Ureter (tissue), 1 donor: Measurements from ENCODE around the gene ANXA11. TPM values are rescaled to one million over a fixed set of nuclear protein-coding genes. Genes with fewer than 3 reads are reported as not detected.
"Not testable (repeated sequence)": the region's sequence is repeated elsewhere in the genome, so short reads cannot be mapped to it uniquely, and the experiment has no call there.

Source experiments
- DNase-seq: peaks from one replicate; pipeline ENCODE4 v3.0.0-alpha.2; 2020; ENCODE audit warnings: low spot score
- total RNA-seq: library from RNA; stranded (reverse); gene quantifications from one replicate; pipeline ENCODE4 v1.2.4, GENCODE V29; 2023
- donor health status: DM: yes; HTN: yes; CAD: no.

Gene ANXA11
- 372 TPM for total RNA-seq

DNA sequence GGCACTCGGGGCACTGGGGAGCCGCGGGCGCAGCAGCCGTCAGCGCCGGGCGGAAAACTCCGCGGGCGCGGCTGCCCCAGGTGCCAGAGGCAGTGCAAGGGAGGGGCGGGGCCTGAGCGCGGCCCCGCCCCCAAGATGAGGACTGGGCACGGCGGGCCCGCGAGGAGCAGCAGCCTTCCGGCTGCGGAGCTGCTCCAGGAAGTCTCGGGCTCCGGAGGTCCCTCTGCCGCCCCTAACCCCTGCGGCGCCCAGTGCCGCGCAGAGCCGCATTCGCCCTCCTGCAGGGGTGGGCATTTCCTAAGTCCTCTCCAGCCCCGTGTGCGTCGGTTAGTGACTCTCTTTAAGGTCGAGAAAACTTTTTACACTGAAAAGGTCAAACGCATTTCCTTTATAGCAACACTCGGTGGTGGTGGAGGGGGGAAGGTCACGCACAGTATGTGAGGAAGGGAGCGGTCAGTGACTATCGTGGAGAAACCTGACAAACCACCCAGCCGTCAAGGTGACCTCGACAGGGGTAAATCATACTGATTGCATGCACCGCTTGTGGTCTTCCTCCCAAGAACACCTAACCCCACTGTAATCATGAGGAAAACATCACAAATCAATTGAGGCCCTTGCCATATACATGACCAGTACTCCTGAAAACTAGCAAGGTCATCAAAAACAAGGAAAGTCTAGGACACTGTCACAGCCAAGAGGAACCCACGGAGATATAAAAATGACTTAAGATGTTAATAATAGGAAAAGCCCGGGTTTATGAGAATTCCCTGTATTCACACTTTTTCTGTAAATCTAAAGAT, at the start of gene ANXA11:
TSS of gene ANXA11 (minus strand) at position 61 of the 800 bp plus-strand sequence. CDS start 32,676 bp downstream, outside the sequence.
- DNase-seq, result peak; percentile 88

DNA sequence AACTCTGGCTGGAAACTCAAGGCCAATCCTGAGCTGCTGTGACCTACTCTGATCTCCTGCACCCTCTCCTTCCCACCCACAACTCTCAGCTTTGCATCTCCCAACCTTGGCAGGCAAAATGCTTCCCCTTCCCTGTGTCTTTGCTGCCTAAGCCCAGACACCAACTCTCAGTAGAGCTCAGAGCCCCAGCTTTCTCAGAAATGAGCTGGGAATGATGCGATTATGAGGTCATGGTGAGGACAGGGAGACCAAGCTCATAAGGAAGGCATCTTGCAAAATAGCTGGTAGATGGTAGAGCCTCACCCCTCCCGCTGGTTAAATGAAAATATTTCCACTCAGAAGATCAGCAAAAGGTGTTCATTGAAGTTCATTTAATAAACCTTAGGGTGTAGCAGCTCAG, 49.4 kb upstream of the ANXA11 start:
- DNase-seq, result not testable (repeated sequence)

DNA sequence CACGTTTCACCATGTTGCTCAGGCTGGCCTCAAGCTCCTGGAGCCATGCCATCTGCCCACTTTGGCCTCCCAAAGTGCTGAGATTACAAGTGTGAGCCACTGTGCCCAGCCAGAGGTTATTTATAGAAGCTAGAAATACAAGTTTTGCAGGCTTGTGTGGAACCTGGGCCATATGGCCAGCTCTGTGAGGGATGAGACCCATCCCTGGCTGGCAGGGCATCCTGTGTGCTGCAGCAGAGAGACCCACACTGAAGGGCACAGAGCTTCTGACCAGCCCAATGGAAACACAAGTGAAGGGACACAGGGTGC, 48.6 kb upstream of the ANXA11 start:
- not testable (repeated sequence) for DNase-seq

DNA sequence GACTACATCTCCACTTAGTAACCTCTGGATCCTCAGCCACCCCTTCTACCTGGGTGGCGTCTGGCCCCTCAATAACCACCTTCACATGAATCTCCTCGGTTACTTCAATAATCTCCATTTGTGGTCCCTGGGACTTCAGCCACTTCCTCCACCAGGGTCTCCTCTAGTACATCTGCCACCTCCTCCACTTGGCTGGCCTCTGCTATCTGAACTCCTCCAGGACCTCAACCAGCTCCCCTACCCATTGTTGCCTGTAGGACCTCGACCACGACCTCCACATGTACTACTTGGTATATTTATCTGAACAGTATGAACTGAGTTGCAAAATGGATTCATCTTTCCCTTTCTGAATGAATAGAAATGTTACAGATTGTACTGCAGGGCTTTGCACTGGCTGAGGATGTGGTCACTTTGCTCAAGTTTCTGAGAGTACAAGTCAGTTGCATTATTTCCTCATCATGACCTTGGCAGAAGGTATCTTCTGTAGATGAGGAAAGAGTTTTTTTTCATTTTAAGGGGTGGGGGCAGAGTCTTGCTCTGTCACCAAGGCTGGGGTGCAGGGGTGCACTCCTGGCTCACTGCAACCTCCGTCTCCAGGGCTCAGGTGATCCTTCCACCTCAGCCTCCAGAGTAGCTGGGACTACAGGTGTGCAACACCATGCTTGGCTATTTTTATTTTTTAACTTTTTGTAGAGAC, 48.1 kb upstream of the ANXA11 start:
- no peak for DNase-seq

DNA sequence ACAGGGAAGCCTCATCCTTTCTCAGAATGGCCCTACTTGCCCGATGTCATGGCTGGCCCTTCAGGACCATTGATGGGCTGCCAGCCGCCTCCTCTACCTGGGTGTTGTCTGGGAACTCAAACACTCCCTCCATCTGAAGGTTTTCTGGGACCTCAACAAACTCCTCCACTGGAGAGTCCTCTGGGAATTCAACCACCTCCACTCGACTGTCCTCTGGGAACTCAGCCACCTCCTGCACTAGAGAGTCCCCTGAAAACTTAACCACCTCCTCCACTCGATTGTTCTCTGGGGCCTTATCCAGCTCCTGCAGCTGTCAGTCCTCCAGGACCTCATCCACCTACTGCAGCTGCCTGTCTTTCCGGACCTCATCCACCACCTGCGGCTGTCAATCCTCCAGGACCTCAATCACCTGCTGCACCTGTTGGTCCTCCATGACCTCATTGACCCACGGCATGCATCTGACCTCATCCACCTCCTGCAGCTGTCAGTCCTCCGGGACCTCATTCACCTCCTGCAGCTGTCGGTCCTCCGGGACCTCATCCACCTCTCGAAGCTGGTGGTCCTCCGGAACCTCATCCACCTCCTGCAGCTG, 47.1 kb upstream of the ANXA11 start:
- DNase-seq, result no peak

DNA sequence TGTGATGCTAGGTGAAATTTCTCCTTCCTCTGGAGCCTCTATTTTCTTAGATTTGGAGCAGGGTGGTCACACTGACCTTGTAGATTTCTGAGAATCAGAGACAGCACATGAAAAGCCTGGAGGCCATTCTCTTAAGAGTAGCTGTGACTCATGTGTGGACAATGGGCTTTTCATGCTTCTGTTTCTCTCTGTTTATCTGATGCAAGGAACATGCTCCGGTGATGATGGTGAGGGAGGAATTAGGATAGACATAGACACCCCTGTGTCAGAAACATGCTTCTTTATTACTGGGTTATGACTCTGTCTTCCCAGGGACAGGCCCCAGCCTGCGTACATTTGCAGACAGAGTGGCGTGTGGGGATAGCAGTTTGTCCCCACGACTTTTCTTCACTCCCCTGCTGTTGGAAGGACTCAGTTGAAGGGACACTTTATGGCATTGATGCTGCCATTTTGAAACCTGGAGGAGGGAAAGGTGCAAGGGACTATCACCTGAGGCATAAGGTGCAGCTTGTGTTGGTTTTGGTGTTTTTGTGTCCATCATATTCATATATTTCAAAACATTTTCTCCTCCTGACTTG, 46.5 kb upstream of the ANXA11 start:
- DNase-seq, result not testable (repeated sequence)

DNA sequence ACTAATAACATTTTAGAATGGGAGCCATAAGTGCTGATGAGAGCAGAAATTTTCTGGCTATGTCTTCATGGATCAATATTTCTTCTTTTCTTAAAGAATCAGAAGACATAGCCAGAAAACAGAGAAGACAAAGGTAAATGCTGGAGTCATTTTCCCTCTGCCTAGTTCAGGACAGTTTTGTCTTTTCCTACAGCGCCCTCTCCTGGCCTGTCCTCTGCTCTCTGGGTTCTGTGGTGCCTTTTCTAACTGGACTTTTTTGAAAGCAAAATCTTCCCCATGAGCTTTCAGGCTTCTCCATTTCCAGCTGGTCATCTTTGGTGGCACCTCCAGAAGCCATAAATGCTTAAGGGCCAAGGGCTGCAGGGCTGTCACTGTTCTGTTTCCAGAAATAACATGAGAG, 45.1 kb upstream of the ANXA11 start:
- not testable (repeated sequence) for DNase-seq

DNA sequence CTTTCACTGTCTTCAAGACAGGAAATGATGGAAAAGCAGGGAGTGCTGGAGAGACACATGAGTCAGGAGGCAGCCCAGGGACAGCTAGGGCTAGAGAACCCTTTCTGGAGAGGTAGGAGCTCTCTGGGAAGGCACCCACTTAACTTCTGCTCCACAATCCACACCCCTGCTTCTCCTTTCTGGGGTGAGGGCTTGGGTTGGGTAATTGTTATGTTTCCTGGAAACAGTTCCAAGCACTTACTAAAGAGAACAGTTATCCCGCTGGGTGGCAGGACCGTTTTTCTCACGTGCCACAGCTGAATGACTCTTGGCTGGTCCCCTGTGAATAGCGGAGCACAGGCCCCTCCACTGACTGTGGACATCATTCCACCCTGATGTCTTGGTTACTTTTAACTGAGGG, 44.6 kb upstream of the ANXA11 start:
- DNase-seq, result not testable (repeated sequence)

DNA sequence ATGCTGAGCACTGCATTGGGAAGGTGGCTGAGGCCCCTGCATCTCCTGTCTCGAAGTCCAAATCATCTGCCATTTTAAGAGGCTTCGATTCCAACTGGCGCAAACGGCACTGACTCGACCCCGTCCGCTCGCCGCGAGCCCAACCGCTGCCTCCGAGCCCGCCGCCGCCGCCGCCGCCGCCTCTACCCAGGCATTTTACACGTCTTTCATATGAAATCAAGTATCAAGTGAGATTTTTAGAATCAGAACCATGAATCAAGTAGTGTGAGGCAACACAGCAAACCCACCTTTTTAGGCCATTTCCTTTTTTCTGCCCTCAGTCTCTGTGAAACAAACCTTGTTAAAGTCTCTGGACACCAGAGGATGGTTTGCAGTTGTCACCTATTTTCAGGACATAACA, 42.3 kb upstream of the ANXA11 start:
- not testable (repeated sequence) for DNase-seq

DNA sequence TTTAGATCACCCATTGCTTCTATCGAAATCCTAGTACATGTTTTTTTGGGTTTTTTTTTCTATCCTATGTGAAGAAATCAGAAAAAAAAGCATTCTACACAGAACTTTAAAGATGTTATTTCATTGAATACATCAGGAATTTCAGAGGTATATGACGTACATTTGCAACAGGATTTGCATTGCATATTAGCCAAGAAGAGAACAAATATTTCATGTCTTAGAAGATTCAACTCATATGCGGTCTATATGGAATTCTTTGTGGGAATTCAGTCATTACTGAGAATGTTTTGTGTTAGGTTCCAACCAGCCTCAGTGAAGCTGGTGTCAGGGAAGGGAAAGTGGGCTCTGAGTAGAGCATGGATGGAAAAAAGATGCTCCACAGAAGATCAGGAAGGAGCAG, 39.0 kb upstream of the ANXA11 start:
- DNase-seq, result not testable (repeated sequence)

DNA sequence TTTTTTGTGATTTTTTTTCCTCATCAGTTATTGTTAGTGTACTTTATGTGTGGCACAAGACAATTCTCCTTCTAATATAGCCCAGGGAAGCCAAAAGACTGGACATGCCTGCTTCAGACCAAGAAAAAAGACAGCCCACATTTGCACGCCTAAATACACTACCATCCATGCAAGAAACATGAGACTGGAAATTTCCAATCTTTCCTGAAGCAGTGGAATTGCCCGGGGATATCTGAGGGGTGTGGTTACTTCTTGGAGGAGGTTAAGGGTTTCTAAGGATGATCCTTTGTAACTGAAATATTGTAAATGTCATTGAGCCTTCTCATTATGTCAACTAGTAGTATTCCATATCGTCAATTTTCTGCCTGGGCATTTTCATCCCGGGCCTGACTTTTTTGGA, 37.0 kb upstream of the ANXA11 start:
- DNase-seq, result not testable (repeated sequence)

DNA sequence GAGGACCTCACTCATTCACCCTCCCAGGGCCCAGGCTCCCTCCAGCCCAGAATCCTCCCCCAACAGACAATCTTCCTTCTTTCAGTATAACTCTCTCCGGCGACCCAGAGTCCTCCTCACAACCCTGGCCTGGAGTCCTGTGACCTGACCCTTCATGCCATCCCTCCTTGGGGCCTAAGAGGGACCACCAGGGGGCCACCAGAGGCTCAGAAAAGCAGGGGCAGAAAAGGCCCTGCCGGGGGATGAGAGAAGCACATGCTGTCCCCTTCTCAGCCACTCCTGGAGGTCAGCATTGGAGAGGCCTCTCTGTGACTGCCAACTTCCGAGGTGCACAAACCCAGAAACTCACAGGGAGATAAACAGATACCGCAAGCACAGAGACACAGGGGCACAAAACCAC, 31.1 kb upstream of the ANXA11 start:
- DNase-seq, result not testable (repeated sequence)

DNA sequence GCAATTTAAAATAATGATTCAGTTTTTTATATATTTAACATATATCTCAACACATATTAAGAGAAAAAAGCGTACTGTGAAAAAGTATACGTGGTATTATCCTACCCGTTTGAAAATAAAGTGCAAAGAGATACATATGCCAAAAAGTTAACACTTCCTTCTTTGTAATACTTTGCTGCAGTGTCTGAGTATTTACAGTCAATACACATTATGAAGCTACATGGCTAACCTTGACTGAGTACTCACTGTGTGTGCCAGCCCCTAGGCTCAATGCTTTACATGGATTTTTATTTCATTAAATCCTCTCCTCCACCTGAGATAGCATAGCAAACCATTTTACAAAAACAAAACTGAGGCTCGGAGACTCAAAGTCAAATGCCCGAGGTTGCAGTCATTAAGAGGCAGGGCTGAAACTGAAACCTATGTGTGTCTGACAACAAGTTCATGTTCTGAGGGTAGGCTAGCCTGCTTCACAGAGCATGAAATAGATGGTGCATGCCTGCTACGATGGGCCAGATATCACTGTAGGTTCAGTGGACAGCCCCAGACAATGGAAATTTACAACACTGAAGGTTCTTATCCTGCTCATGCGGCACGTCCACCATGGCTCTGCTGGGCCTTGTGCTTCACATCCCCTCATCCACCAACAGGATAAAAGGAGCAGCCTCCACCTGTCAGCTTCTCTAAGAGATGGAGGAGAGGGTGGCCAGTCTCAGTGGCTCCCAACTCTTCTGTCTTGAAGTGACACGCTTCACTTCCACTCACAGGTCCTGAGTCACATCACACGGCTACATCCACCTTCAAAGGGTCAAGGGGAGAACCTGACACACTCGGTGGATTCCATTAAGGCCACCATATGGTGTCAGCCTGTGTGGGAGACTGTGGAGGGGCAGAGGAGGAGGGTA, 29.2 kb upstream of the ANXA11 start:
- not testable (repeated sequence) for DNase-seq

DNA sequence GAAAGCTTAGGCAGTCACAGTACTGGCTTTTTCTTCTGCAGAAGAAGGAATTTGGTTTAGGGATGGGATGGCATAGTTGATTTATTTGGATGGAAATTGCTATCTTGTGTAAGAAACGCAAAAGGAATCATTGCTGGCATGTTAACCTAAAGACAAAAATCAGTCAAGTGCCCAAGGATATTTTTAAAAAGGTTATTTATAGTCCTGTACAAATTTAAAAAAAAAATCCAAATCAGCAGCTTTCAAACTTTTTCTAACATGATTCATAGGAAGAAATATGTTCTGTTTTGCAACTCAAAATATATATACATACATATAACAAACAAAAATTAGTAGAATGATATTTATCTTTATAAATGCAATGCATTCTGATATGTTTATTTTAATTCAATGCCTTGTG, 28.5 kb upstream of the ANXA11 start:
- not testable (repeated sequence) for DNase-seq

DNA sequence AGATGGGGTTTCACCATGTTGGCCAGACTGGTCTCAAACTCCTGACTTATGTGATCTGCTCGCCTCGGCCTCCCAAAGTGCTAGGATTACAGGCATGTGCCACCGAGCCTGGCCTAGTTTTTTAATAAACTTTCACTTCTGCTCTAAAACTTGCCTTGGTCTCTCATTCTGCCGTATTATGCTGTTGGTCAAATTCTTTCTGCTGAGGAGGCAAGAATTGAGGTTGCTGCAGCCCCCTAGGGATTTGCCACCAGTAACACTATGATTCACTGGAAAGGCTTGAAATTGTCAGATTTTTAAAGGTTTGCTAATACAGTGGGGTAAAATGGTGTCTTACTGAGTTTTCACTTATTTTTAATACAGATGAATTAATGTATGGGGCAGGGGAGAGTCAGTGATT, 21.4 kb upstream of the ANXA11 start:
- DNase-seq, result not testable (repeated sequence)

DNA sequence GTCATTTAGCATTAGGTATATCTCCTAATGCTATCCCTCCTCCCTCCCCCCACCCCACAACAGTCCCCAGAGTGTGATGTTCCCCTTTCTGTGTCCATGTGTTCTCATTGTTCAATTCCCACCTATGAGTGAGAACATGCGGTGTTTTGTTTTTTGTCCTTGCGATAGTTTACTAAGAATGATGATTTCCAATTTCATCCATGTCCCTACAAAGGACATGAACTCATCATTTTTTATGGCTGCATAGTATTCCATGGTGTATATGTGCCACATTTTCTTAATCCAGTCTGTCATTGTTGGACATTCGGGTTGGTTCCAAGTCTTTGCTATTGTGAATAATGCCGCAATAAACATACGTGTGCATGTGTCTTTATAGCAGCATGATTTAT, 17.7 kb upstream of the ANXA11 start:
- not testable (repeated sequence) for DNase-seq

DNA sequence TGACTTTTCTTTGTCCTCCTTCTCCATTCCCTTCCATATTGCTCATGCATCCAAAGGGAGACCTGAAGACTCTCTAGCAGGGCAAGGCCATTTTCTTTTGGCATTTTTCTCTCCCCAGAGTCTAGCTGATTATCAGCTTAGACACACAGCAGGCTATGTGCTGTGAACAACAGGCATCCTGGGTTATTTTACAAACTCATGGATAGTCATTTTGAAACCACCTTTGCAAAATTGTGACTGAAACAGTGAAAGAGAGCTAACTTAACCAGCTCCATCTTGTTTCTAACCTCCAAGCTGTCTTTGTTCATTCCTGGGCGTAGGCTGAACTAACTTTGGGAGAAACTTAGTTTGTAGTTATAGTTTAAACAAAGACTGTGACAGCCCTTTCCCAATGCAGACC, 13.5 kb upstream of the ANXA11 start:
- not testable (repeated sequence) for DNase-seq

DNA sequence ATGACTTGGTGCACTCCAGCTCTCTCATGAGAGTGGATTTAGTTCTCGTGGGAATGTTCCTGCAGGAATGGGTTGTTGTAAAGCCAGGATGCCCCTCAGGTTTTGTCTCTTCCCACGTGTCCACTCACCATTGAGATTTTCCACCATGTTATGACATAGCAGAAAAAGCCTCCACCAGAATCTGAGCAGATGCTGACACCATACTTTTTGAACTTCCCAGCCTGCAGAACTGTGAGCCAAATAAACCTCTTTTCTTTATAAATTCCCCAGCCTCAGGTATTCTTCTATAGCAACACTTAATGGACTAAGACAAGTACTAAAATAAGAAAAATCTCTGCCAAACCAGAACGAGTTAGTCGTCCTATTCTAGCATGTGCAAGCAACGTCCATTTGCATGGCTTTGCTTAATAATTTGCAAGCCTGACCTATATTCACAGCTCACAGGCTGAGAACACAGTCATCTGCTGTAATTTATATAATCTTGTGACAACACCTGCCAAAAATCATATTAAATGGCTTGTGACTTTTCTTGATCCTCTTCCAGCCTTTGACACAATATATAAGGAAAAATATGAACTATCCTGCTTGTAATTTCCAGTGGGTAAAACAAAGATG, 9.1 kb upstream of the ANXA11 start:
- DNase-seq, result not testable (repeated sequence)

DNA sequence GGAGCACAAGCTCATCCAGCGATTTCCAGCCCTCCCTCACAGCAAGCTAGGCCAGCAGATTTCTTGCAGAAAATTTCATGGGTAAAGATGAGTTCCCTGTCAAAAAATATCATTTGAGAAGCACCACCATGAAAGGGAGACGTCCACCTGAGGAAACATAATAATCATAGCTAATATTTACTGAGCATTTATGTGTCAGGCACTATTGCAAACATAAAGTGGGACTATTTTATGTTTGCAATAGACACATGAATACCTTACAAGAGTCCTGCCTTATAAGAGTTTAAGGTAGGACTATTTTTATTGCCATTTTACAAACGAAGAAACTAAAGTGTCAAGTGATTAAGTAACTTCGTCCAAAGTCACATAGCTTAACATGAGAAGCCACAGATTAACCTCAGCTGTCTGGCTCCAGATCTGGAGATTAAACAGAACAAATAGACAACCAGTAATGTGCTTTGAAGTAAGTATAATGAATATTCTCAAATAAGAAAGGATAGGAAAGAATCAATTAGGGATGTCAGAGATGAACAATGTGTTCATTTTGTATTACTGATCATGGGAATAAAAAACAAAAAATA, 7.3 kb upstream of the ANXA11 start:
- DNase-seq, result not testable (repeated sequence)

DNA sequence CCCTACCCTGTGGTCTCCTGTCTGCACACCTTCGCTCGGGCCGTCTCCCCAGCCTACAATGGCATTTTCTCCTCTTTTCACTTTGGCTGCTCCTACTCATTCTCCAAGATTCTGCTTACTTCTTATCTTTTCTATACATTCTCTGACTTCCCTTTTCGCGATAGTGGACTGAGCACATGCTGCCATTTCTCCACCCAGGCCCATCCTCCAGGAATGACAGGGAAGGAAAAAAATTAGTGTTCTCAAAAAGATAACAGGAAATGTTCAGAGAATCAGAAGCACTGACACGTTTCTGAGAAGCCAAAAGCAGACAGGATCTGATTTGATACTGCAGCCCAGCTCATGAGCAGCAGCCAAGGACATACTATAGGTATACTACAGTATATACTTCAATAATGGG, 6.4 kb upstream of the ANXA11 start:
- no peak for DNase-seq

DNA sequence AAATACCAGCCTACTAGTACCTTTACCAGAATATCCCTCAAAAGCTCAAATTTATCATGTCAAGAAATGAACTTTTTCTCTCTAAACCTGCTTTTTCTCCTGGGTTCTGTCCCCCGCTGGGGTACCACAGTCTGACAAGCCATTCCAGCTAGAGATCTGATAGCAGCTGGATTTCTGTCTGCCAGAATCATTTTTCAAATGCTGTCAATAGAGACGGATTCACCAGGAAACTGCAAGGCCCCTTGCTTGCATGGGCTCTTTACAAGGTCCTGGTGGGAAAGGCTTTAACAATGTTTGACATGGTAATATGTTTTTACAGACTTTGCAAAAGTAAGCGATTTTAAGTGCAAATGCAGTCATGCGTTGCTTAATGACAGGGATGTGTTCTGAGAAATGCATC, 4.9 kb upstream of the ANXA11 start:
- no peak for DNase-seq
